Measurements from ENCODE around the gene SERAC1.

SERAC1 gene

GRCh38 chr6:158081657-158081935, 86.5 kb downstream of the SERAC1 start:
- peaks cover 11% of the 10 kb centered on the region for H3K4me1 Mint-ChIP-seq
- no peaks in the 10 kb centered on the region for H3K27me3 Mint-ChIP-seq
- H3K9me3 Mint-ChIP-seq: no peaks in the 10 kb centered on the region
- no peak overlapping the region for H3K27ac Mint-ChIP-seq
- DNase-seq (no peak), ATAC-seq (no peak)
- no peak overlapping the region for H3K4me3 Mint-ChIP-seq

- H3K27me3 Mint-ChIP-seq: no peaks in the 10 kb centered on the region
- H3K27ac Mint-ChIP-seq: peak overlapping the region in 1 of 2 donors; percentile 66
- peaks cover 5% of the 10 kb centered on the region for H3K4me1 Mint-ChIP-seq
- H3K9me3 Mint-ChIP-seq: no peaks in the 10 kb centered on the region
- no peak overlapping the region for H3K4me3 Mint-ChIP-seq
- no peak for ATAC-seq
- DNase-seq: no peak
Measured at GRCh38 chr6:158080849-158081656, 87.0 kb downstream of the SERAC1 start.

- H3K27me3 Mint-ChIP-seq: no peaks in the 10 kb centered on the region
- no peaks in the 10 kb centered on the region for H3K4me1 Mint-ChIP-seq
- no peaks in the 10 kb centered on the region for H3K9me3 Mint-ChIP-seq
- H3K27ac Mint-ChIP-seq: no peak overlapping the region
- DNase-seq: no peak
- ATAC-seq: no peak
- no peak overlapping the region for H3K4me3 Mint-ChIP-seq
Measured at GRCh38 chr6:158078320-158078719, 89.7 kb downstream of the SERAC1 start.

GRCh38 chr6:158077676-158078075, 90.4 kb downstream of the SERAC1 start:
- Mint-ChIP-seq H3K27ac (no peak overlapping the region), H3K4me3 (no peak overlapping the region), H3K4me1 (no peaks in the 10 kb centered on the region), H3K9me3 (no peaks in the 10 kb centered on the region), H3K27me3 (no peaks in the 10 kb centered on the region)
- ATAC-seq (no peak), DNase-seq (no peak)

GRCh38 chr6:158076548-158076947, 91.5 kb downstream of the SERAC1 start:
- ATAC-seq (no peak), DNase-seq (no peak)
- H3K4me3 Mint-ChIP-seq: no peak overlapping the region
- no peaks in the 10 kb centered on the region for H3K9me3 Mint-ChIP-seq
- H3K27me3 Mint-ChIP-seq: no peaks in the 10 kb centered on the region
- no peak overlapping the region for H3K27ac Mint-ChIP-seq
- H3K4me1 Mint-ChIP-seq: peaks cover 10% of the 10 kb centered on the region

- H3K9me3 Mint-ChIP-seq: no peaks in the 10 kb centered on the region
- no peak for ATAC-seq
- H3K27ac Mint-ChIP-seq: no peak overlapping the region
- H3K4me1 Mint-ChIP-seq: peaks cover 27% of the 10 kb centered on the region
- no peak for DNase-seq
- no peak overlapping the region for H3K4me3 Mint-ChIP-seq
- no peaks in the 10 kb centered on the region for H3K27me3 Mint-ChIP-seq
Measured at GRCh38 chr6:158073776-158074175, 94.3 kb downstream of the SERAC1 start.

GRCh38 chr6:158072083-158072721, 95.9 kb downstream of the SERAC1 start:
- no peaks in the 10 kb centered on the region for H3K9me3 Mint-ChIP-seq
- H3K27ac Mint-ChIP-seq: no peak overlapping the region
- ATAC-seq (peak; percentile 68), DNase-seq (peak; percentile 59 to 69)
- no peaks in the 10 kb centered on the region for H3K27me3 Mint-ChIP-seq
- peaks cover 40% of the 10 kb centered on the region for H3K4me1 Mint-ChIP-seq
- H3K4me3 Mint-ChIP-seq: no peak overlapping the region

GRCh38 chr6:158071121-158072082, 96.7 kb downstream of the SERAC1 start:
- Mint-ChIP-seq H3K27ac (no peak overlapping the region), H3K27me3 (no peaks in the 10 kb centered on the region), H3K9me3 (no peaks in the 10 kb centered on the region), H3K4me3 (no peak overlapping the region), H3K4me1 (peaks cover 40% of the 10 kb centered on the region)
- ATAC-seq: peak; percentile 37
- DNase-seq: no peak

GRCh38 chr6:158070513-158070912, 97.5 kb downstream of the SERAC1 start:
- Mint-ChIP-seq H3K4me1 (peaks cover 40% of the 10 kb centered on the region), H3K4me3 (no peak overlapping the region), H3K27me3 (no peaks in the 10 kb centered on the region), H3K9me3 (no peaks in the 10 kb centered on the region), H3K27ac (no peak overlapping the region)
- no peak for DNase-seq
- ATAC-seq: no peak

GRCh38 chr6:158069800-158070195, 98.3 kb downstream of the SERAC1 start:
- Mint-ChIP-seq H3K4me1 (peaks cover 40% of the 10 kb centered on the region), H3K9me3 (no peaks in the 10 kb centered on the region), H3K27ac (no peak overlapping the region), H3K4me3 (no peak overlapping the region), H3K27me3 (no peaks in the 10 kb centered on the region)
- ATAC-seq (no peak), DNase-seq (no peak)

- H3K9me3 Mint-ChIP-seq: no peaks in the 10 kb centered on the region
- peak overlapping the region in 1 of 2 donors; percentile 48 for H3K4me3 Mint-ChIP-seq
- DNase-seq: no peak
- peak; percentile 23 for ATAC-seq
- peaks cover 40% of the 10 kb centered on the region for H3K4me1 Mint-ChIP-seq
- peak overlapping the region; percentile 38 to 59 for H3K27ac Mint-ChIP-seq
- no peaks in the 10 kb centered on the region for H3K27me3 Mint-ChIP-seq
Measured at GRCh38 chr6:158068893-158069799, 98.9 kb downstream of the SERAC1 start.

- Mint-ChIP-seq H3K9me3 (no peaks in the 10 kb centered on the region), H3K27me3 (no peaks in the 10 kb centered on the region), H3K27ac (peak overlapping the region in 1 of 2 donors; percentile 68), H3K4me3 (no peak overlapping the region), H3K4me1 (peaks cover 40% of the 10 kb centered on the region)
- DNase-seq (no peak), ATAC-seq (peak; percentile 17)
Measured at GRCh38 chr6:158068156-158068892, 99.7 kb downstream of the SERAC1 start.

- ATAC-seq (no peak), DNase-seq (no peak)
- Mint-ChIP-seq H3K27me3 (no peaks in the 10 kb centered on the region), H3K9me3 (no peaks in the 10 kb centered on the region), H3K4me1 (peaks cover 40% of the 10 kb centered on the region), H3K4me3 (no peak overlapping the region), H3K27ac (no peak overlapping the region)
Measured at GRCh38 chr6:158067436-158068015, 100.5 kb downstream of the SERAC1 start.

- Mint-ChIP-seq H3K27ac (peak overlapping the region in 1 of 2 donors; percentile 79), H3K27me3 (no peaks in the 10 kb centered on the region), H3K4me1 (peaks cover 28% of the 10 kb centered on the region), H3K4me3 (no peak overlapping the region), H3K9me3 (no peaks in the 10 kb centered on the region)
- no peak for ATAC-seq
- DNase-seq: no peak
Measured at GRCh38 chr6:158066136-158066781, 101.8 kb downstream of the SERAC1 start.

Measured in stimulated activated naive CD8-positive, alpha-beta T cell treated with anti-CD3 and anti-CD28 coated beads, Interleukin-15, amount 100 ng/mL, for 72 hours (primary cell).